Smooth muscle cell of the umbilical artery (primary cell): Measurements from ENCODE around the gene FBH1. TPM values are rescaled to one million over a fixed set of nuclear protein-coding genes. Genes with fewer than 3 reads are reported as not detected.

Experiments
- total RNA-seq: library from RNA; depleted of rRNA; stranded (reverse); fragments of >200 nt; gene quantifications from 2 replicates; pipeline ENCODE4 v1.2.3, GENCODE V29; 2014

Gene FBH1
- total RNA-seq: 107 and 116 TPM in 2 replicates

GRCh38 chr10:5889624-5890451, at the start of gene FBH1, which contains the start of gene ANKRD16:
TSS of gene FBH1 (plus strand) at chr10:5890243. CDS start at chr10:5890346, 103 bp downstream.
TSS of gene ANKRD16 (minus strand) at chr10:5889893. CDS start at chr10:5889354, 539 bp downstream.

DNA sequence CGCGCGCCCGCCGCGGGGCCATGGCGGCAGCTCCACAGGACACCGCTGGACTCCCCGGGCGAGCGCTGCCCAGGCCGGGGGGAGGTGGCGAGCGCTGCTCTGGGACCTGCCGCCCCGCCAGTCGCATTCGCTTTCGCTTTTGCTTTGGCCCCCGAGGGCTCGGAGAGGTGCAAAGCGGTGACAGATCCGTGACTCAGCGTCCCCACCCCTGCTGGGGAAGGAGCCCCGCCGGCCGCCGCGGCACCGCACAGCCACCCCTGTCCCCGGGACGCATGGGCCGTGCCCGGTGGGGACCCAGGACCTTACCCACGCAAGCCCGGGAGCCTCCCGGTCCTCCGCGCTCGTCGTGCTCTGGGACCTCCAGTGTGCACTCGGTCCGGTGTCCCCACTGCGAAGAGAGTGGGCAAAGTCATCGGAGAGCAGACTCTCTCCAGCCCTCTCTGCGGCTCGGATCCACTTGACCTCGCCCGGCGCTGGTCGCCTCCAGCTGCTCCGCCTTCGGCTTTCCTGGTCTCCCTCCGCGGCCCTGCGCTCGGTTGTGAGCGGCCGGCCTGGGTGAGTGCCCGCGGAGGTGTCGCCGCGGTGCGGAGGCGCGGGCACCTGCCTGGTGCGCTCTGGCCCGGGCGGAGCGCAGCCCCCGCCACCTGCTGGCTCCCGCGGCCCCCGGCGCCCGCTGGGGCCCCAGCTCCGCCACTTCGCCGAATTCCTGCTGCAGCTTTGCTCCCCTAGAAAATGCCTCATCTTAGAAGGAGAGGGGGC, 87.6 kb downstream of the FBH1 start, which contains the start of gene IL15RA:
Gene IL15RA, minus strand, starts transcription at position 73 of the 759 bp plus-strand sequence. Its CDS starts 51 bp downstream, at position 22.

Other genes starting within 250 kb of the FBH1 start
- 8.6 and 11.6 TPM in 2 replicates for gene ASB13, start 223.6 kb upstream of the FBH1 start, total RNA-seq
- 86.1 and 134 TPM in 2 replicates for gene TASOR2, start 205.4 kb upstream of the FBH1 start, total RNA-seq
- 425 and 550 TPM in 2 replicates for gene GDI2, start 76.8 kb upstream of the FBH1 start, total RNA-seq
- gene ANKRD16, start 350 bp upstream of the FBH1 start, total RNA-seq: 6.0 and 8.0 TPM in 2 replicates
- 1.5 and 2.0 TPM in 2 replicates for gene IL15RA, start 87.3 kb downstream of the FBH1 start, total RNA-seq
- gene IL2RA, start 172.1 kb downstream of the FBH1 start, total RNA-seq: not detected in 2 replicates
- gene RBM17, start 198.8 kb downstream of the FBH1 start, total RNA-seq: 37.4 and 47.9 TPM in 2 replicates